ENCODE measurements around the gene ME1.

GRCh38 chr6:83439201-83439600, 8.3 kb upstream of the ME1 start:
- TF ChIP-seq HMGA2 (CRISPR knock-in tag; IDR thresholded peaks at IDR 0.05) (no peak), ESRRA (CRISPR knock-in tag; IDR thresholded peaks at IDR 0.05; ENCODE audit: borderline replicate concordance) (no peak), STAT6 (CRISPR knock-in tag; conservative IDR thresholded peaks at IDR 0.05; ENCODE audit: low read depth) (no peak), CBFB (CRISPR knock-in tag; IDR thresholded peaks at IDR 0.05; ENCODE audit: low read depth) (no peak), ZNF416 (CRISPR knock-in tag; IDR thresholded peaks at IDR 0.05) (no peak), TEAD4 (CRISPR knock-in tag; IDR thresholded peaks at IDR 0.05) (no peak), JUN (CRISPR knock-in tag; IDR thresholded peaks at IDR 0.05) (no peak), ZNF281 (CRISPR knock-in tag; IDR thresholded peaks at IDR 0.05) (no peak), ATF6 (CRISPR knock-in tag; IDR thresholded peaks at IDR 0.05) (no peak)
- TF ChIP-seq, protein P1, sequence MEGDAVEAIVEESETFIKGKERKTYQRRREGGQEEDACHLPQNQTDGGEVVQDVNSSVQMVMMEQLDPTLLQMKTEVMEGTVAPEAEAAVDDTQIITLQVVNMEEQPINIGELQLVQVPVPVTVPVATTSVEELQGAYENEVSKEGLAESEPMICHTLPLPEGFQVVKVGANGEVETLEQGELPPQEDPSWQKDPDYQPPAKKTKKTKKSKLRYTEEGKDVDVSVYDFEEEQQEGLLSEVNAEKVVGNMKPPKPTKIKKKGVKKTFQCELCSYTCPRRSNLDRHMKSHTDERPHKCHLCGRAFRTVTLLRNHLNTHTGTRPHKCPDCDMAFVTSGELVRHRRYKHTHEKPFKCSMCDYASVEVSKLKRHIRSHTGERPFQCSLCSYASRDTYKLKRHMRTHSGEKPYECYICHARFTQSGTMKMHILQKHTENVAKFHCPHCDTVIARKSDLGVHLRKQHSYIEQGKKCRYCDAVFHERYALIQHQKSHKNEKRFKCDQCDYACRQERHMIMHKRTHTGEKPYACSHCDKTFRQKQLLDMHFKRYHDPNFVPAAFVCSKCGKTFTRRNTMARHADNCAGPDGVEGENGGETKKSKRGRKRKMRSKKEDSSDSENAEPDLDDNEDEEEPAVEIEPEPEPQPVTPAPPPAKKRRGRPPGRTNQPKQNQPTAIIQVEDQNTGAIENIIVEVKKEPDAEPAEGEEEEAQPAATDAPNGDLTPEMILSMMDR (IDR thresholded peaks at IDR 0.05) = no peak
- TF ChIP-seq, protein P2, sequence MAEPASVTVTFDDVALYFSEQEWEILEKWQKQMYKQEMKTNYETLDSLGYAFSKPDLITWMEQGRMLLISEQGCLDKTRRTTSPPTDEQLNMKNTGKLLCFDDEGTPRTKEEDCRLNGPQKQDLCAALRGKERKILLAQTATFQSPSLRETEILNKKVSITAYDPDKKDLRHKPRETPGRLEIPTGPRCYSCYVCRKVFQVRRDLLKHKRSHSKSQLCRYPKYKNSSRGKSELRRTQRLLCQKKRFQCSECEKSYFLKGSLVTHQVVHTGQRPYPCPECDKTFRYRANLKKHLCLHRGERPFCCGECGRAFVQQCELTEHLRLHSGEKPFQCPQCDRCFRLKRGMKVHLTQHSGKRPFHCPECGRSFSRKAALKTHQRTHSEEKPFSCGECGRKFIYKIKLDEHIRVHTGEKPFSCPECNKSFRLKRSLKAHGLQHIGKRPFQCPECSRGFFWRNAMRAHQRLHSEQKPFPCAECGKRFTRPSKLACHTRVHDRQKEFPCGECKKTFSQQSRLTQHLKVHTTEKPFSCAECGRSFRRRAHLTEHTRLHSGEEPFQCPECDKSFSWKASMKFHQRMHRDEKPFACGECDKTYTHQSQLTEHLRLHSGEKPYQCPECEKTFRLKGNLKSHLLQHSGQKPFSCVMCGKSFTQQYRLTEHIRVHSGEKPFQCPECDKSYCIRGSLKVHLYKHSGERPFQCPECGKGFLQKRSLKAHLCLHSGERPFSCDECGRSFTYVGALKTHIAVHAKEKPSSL (CRISPR knock-in tag; conservative IDR thresholded peaks at IDR 0.05) = no peak
- TF ChIP-seq, protein P3, sequence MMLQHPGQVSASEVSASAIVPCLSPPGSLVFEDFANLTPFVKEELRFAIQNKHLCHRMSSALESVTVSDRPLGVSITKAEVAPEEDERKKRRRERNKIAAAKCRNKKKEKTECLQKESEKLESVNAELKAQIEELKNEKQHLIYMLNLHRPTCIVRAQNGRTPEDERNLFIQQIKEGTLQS (CRISPR knock-in tag; conservative IDR thresholded peaks at IDR 0.05) = no peak
- TF ChIP-seq, protein P4, sequence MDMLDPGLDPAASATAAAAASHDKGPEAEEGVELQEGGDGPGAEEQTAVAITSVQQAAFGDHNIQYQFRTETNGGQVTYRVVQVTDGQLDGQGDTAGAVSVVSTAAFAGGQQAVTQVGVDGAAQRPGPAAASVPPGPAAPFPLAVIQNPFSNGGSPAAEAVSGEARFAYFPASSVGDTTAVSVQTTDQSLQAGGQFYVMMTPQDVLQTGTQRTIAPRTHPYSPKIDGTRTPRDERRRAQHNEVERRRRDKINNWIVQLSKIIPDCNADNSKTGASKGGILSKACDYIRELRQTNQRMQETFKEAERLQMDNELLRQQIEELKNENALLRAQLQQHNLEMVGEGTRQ (CRISPR knock-in tag; IDR thresholded peaks at IDR 0.05) = no peak
- TF ChIP-seq, protein P5, sequence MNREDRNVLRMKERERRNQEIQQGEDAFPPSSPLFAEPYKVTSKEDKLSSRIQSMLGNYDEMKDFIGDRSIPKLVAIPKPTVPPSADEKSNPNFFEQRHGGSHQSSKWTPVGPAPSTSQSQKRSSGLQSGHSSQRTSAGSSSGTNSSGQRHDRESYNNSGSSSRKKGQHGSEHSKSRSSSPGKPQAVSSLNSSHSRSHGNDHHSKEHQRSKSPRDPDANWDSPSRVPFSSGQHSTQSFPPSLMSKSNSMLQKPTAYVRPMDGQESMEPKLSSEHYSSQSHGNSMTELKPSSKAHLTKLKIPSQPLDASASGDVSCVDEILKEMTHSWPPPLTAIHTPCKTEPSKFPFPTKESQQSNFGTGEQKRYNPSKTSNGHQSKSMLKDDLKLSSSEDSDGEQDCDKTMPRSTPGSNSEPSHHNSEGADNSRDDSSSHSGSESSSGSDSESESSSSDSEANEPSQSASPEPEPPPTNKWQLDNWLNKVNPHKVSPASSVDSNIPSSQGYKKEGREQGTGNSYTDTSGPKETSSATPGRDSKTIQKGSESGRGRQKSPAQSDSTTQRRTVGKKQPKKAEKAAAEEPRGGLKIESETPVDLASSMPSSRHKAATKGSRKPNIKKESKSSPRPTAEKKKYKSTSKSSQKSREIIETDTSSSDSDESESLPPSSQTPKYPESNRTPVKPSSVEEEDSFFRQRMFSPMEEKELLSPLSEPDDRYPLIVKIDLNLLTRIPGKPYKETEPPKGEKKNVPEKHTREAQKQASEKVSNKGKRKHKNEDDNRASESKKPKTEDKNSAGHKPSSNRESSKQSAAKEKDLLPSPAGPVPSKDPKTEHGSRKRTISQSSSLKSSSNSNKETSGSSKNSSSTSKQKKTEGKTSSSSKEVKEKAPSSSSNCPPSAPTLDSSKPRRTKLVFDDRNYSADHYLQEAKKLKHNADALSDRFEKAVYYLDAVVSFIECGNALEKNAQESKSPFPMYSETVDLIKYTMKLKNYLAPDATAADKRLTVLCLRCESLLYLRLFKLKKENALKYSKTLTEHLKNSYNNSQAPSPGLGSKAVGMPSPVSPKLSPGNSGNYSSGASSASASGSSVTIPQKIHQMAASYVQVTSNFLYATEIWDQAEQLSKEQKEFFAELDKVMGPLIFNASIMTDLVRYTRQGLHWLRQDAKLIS (CRISPR knock-in tag; IDR thresholded peaks at IDR 0.05; ENCODE audit: borderline replicate concordance) = no peak
